ENCODE measurements around the gene HMGCL.

DNA sequence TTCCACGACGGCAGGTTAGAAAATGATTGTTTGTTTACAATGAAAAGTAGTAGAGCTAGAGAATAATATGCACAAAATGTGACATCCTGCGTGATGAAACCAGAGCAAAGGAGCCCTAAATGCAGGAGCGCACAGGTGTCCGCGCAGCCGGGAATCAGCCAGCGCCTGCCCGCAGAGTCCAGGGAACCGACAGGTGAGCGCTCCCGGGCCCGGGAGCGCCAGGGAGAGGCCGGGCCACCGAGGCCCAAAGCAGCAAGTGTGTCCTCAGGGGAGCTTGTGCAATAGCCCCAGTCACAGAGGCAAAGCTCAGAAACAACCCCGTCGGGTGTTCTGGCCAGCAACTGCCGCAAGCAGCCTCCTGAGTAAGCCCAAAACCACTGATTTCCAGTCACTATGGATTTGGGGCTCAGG lies 23.9 kb downstream of the HMGCL start:
- TF ChIP-seq, protein P1, sequence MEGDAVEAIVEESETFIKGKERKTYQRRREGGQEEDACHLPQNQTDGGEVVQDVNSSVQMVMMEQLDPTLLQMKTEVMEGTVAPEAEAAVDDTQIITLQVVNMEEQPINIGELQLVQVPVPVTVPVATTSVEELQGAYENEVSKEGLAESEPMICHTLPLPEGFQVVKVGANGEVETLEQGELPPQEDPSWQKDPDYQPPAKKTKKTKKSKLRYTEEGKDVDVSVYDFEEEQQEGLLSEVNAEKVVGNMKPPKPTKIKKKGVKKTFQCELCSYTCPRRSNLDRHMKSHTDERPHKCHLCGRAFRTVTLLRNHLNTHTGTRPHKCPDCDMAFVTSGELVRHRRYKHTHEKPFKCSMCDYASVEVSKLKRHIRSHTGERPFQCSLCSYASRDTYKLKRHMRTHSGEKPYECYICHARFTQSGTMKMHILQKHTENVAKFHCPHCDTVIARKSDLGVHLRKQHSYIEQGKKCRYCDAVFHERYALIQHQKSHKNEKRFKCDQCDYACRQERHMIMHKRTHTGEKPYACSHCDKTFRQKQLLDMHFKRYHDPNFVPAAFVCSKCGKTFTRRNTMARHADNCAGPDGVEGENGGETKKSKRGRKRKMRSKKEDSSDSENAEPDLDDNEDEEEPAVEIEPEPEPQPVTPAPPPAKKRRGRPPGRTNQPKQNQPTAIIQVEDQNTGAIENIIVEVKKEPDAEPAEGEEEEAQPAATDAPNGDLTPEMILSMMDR (conservative IDR thresholded peaks at IDR 0.05 in 1 of 2, IDR thresholded peaks at IDR 0.05 in 1 of 2; ENCODE audit: low read depth in 1 of 2, low read length in 2 of 2), result no peak
- no peak for TF ChIP-seq EZH2 (IDR thresholded peaks at IDR 0.05; ENCODE audit: low read length, missing control alignments)

Data from fibroblast of lung (primary cell).